Measurements from ENCODE around the gene SKOR2.

DNA sequence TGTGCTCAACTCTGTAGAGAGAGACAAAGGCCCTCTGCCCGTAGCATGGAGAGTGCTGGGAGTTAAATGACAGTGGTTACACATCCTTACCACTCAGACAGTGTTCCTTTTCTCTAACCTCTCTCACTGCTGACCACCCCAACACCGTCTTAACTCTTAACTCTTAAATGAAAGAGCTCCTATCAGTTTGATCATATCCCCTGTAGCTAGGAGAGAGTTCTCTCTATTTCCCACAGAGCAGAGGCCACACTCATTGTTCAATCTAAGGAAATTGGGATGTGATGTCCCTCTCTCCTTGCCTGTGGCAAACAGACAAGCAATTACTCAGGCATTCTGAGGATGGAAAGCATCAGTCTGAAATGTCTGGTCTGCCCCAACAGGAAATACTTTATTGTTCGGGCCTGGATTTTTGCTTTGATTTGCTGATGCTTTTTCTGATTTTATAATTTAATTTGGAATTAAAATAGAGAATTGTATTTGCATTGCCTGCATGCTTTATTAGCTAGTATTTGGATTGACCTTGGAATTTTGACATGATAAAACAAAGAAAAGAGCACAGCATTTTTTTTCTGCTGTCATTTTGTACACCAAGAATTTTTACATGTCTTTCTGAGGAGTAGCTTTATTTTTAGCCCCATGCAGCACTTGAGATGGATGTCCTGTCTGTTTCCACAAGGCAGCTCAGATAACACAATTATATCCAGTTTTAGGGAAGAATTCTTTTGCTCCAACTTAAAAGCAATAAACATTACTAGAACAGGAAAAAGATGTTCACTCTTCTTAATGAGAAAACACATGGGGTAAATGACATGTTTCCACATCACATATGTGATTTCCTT lies 47.6 kb downstream of the SKOR2 start:
- TF ChIP-seq, protein P1, sequence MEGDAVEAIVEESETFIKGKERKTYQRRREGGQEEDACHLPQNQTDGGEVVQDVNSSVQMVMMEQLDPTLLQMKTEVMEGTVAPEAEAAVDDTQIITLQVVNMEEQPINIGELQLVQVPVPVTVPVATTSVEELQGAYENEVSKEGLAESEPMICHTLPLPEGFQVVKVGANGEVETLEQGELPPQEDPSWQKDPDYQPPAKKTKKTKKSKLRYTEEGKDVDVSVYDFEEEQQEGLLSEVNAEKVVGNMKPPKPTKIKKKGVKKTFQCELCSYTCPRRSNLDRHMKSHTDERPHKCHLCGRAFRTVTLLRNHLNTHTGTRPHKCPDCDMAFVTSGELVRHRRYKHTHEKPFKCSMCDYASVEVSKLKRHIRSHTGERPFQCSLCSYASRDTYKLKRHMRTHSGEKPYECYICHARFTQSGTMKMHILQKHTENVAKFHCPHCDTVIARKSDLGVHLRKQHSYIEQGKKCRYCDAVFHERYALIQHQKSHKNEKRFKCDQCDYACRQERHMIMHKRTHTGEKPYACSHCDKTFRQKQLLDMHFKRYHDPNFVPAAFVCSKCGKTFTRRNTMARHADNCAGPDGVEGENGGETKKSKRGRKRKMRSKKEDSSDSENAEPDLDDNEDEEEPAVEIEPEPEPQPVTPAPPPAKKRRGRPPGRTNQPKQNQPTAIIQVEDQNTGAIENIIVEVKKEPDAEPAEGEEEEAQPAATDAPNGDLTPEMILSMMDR (IDR thresholded peaks at IDR 0.05) = no peak
- TF ChIP-seq, protein P2, sequence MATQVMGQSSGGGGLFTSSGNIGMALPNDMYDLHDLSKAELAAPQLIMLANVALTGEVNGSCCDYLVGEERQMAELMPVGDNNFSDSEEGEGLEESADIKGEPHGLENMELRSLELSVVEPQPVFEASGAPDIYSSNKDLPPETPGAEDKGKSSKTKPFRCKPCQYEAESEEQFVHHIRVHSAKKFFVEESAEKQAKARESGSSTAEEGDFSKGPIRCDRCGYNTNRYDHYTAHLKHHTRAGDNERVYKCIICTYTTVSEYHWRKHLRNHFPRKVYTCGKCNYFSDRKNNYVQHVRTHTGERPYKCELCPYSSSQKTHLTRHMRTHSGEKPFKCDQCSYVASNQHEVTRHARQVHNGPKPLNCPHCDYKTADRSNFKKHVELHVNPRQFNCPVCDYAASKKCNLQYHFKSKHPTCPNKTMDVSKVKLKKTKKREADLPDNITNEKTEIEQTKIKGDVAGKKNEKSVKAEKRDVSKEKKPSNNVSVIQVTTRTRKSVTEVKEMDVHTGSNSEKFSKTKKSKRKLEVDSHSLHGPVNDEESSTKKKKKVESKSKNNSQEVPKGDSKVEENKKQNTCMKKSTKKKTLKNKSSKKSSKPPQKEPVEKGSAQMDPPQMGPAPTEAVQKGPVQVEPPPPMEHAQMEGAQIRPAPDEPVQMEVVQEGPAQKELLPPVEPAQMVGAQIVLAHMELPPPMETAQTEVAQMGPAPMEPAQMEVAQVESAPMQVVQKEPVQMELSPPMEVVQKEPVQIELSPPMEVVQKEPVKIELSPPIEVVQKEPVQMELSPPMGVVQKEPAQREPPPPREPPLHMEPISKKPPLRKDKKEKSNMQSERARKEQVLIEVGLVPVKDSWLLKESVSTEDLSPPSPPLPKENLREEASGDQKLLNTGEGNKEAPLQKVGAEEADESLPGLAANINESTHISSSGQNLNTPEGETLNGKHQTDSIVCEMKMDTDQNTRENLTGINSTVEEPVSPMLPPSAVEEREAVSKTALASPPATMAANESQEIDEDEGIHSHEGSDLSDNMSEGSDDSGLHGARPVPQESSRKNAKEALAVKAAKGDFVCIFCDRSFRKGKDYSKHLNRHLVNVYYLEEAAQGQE (IDR thresholded peaks at IDR 0.05; ENCODE audit: insufficient read depth in 1 of 2, low read depth in 2 of 2, low read length in 1 of 2) = no peak
- TF ChIP-seq SIN3A (IDR thresholded peaks at IDR 0.05; ENCODE audit: borderline replicate concordance, insufficient read depth, low read depth, low read length) = no peak
